Measurements from ENCODE around the gene RARRES1.

Gene RARRES1

DNA sequence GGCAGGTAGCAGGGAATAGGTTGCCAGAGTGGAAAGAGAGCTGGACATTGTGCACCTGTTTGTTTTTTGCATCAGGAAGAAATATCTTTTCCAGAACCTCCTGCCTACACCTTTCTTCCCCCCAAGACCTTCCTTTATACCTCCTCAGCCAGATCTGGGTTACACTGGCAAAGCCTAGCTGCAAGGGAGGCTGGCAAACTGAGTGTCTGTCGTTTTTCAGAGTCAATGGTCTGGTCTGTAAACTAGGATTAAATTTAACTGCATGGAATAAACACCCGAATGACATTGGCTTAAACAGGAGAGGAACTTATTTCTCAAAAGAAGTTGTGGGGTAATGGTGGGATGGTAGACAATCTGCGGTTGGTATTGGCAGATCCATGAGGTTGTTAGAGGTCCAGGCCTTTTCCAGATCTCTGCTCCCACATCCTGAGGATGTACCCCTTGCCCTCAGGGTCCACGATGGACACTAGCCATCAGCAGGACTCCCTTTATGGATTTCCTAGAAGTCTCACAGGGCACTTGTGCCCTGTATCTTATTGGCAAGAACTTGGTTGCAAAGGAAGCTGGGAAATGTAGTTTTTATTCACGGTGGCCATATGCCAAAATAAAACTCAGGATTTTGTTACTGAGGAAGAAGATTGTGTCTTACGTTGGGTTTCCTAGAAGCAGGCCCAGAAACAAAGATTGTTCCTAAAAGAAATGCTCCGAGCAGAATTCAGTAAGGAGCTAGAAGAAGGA lies 3.2 kb upstream of the RARRES1 start:
- DNase-seq (ENCODE audit: low read depth, low spot score) = no peak

DNA sequence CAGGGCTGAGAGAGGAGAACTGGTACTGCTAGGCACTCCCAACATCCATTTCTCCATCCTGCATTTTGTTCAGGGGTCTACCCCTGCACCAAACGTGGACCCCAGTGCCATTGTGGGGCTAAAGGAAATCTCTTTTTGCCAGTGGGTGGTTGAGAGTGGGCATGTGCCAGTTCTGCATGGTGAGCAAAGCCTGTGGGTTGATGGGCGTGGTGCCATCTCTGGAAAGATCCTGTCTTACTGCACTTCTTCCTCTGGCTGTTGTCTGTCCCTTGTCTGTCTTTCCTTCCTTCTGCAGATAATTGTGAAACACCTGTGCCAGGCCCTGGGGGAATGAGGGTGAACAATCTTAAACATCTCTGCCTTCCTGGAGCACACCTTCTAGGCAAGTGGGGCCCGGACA lies 1.4 kb upstream of the RARRES1 start:
- no peak for DNase-seq (ENCODE audit: low read depth, low spot score)

DNA sequence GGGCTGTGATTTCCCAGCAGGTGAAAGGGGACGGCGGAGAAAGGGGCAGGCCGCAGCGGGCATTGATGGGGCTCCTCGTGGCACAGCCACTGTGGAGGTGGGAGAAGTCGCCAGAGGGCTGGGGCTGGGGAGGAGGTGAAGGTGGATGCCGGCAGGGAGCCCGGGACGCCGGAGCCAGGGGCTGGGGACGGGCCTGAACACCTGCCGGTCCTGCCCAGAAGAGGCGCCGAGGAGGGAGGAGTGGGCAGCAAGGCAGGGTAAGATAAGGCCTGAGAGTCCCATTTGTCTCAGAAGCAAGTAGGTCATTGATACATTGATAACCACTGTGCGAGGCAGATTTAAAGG lies 571 bp upstream of the RARRES1 start:
- DNase-seq (ENCODE audit: low read depth, low spot score) = no peak

- no peak for DNase-seq (ENCODE audit: low read depth, low spot score)
These were observed 771 bp downstream of the RARRES1 start for GRCh38 chr3:158731486-158731885.

DNA sequence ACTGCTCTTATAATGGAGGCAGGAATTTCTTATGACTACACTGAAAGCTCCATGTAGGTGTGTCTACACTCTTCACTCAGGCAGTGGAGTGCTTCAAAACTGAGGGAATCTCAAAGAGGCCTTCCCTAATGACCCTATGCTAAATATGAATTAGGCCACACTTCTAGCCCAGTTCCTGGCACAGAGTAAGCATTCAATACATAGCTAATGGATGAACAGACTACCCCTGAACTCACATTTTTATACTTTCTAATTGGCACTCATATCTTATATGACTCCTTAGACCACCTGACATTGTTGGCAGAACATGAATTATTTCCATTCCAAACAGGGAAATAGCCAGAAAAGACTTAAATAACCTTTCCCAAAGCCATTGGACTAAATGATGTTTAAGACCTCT lies 3.4 kb downstream of the RARRES1 start:
- no peak for DNase-seq (ENCODE audit: low read depth, low spot score)

DNA sequence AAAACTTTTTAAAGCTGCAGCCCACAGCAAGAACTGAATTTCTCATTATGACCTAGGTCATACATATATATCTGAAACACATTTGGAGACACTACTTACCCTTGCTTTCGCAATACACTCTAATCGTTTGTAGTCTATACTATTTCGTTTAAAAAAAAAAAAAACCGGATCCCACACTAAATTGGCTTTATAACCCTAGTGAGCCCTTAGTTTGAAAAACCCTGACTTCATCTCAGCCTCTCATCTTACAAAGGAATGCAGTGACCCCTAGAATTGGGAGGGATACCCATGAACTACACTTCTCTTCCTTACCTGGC lies 4.2 kb downstream of the RARRES1 start:
- no peak for DNase-seq (ENCODE audit: low read depth, low spot score)

DNA sequence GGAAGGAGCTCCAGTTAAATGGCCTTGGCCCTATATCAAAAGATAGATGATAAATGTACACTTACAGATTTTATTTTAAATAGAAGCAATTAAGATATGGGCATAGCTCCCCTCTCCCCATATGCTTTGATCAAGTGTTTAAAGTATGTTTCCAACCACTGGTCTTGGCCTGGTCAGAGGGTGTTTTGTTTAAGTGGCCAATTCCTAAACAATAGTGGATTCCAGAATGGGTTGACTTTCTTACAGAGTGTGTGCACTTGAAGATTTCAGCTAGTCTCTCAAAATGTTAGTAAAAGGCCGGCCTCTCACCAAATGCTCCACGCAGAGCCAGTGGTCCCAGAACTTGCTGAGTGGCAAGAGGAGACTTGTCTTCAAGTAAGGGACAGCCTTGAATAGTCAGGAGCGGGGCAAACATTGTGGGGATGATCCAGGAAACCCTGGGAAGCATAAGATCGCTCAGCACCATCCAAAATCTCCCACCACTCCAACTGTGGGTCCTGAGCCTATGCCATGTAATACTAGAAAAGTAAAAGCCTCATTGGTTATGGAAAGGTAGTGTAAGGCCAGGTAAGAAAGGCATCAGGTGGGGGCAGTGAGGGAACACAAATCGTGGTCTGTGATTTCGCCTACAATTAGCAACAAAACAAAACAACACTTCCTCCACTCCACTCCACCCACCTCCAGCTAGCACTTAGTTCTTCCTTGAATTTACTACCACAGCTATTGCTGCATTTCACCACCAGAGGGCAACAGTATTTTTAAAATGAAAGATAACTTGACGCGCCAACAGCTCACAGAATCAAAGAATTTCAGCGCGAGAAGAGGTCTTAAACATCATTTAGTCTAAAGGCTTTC lies 4.8 kb downstream of the RARRES1 start:
- DNase-seq (ENCODE audit: low read depth, low spot score) = no peak

DNA sequence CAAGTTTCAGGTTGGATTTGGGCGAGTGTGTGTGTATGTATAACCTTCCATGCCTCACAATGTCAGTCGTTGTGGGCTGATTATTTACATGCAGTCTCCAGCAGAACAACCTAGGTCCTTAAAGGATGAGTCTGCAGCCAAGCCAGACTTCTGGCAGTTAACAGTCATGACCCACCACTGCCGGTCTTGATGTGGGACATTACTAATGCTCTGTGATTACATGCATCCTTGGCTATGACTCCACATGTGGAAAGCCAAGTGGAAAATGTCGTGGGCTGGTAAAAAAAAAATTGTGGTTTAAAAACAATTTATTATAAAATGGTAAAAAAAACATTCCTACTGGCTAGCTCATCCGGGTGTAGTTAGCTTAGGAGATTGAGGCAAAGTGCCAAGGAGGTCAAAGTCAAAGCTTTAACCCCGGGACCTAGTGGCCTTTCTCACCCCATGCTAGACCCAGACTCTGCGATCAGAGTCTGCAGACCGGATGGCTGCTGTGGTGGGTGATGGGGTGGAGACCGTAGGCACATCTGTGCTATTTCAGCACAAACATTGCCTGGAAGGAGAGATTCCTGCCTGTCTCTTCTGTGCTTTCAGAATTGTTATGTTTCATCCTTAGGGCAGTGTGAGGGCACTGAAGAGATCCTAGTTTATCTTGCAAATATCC lies 6.8 kb downstream of the RARRES1 start:
- no peak for DNase-seq (ENCODE audit: low read depth, low spot score)

DNA sequence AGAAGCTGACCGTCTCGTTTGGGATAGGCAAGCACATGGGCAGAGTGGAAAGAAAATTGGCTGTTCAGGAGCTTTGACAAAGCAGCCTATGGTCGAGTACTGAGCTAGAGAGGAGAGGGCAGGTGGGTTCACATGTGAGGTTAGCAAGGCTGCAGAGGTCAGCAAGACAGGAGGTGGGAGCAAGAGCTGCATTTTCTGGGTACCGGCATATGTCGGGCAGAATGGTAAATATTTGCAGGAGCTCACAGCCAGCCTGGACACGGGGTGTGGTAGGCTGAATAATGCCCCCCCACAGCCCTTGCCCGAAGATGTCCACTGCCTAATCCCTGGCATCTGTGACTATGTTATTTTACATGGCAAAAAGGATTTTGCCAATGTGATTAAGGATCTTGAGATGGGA lies 8.3 kb downstream of the RARRES1 start:
- DNase-seq (ENCODE audit: low read depth, low spot score) = no peak

DNA sequence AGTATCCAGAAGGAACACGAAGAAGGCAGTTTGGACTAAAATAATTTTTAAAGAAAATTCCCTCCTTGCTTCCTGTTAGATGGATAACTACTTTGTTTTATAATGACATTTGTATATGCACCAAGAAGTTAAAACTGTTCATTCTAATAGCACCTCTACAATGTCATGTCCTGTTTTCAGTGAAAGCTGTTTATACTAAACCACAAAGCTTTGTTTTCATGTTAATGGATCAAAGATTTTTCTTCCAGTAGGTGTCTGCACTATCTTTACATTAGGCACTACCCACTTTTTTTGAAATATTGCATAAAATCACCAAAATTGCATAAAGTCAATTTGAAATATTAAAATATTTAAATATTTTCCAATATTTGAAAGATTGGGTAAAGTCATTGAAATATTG lies 10.1 kb downstream of the RARRES1 start:
- DNase-seq (ENCODE audit: low read depth, low spot score) = no peak

DNA sequence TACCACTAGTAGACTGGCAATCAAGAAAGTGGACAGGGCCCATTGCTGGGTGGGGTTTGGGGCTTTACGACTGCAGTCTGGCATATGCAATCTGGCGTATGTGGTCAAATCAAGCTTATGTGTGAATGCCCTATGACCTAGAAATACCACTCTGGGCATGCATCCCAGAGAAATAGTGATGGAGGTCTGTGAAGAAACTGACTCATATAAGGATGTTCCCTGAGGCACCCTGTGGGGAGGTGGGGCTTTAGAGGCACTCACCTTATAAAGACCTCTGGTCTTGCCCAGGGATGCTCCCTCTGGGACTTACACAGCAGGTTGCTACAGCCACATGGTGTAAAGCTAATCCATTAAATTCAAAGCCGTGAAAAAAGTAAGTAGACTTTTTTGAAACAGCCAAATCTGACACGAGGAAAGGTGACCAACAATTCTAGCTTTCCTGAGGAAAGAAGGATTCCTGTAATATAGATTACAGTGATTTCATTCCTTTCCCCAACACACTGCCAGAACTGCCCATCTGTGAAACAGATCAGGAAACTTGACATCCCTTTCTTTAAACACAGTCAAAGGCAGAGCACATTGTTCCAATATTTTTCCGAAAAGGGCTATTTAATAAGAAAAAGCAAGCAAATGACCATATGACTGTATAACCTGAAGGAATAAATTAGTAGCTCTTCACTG lies 13.6 kb downstream of the RARRES1 start:
- no peak for DNase-seq (ENCODE audit: low read depth, low spot score)

DNA sequence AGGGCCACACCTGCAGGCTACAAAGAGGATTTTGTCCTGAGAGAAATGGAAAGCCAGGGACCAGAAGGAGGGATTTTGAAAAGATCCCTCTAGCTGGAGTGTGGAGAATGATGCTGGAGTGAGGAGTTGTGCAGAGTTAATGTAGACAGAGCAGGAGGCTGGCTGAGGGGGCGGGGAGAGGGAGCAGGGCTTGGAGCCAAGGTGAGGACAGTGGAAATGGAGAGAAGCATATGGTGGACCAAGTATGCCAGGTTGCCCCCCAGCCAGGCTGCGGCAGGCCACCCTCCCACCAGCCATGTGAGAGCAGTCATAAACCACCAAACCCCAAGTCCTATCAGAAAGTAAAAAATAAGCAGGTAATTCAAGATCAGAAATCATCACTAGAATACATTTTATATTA lies 14.7 kb downstream of the RARRES1 start:
- no peak for DNase-seq (ENCODE audit: low read depth, low spot score)

GRCh38 chr3:158713094-158713499 lies 19.2 kb downstream of the RARRES1 start:
- DNase-seq (ENCODE audit: low read depth, low spot score) = no peak

DNA sequence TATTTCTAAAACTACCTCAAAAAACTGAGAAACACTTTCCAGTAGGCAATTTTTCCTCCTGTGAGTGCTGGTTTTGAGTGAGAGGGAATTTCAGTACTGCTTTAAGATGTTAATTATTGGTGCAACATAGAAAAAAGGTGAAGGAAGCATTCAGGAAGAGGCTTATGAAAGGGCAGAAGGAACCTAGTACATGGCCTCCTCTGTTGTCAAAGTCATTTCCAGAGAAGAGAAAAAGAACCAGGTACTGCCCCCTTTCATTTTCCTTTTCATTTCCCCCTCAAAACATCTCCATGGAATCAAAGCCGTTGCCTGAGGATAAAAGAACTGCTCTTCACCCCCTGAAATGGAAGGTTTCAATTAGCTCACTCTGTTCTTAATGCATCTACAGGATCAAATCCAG lies 19.8 kb downstream of the RARRES1 start:
- no peak for DNase-seq (ENCODE audit: low read depth, low spot score)

- DNase-seq (ENCODE audit: low read depth, low spot score) = no peak
These were observed 20.4 kb downstream of the RARRES1 start for GRCh38 chr3:158711886-158712285.

- no peak for DNase-seq (ENCODE audit: low read depth, low spot score)
These were observed 21.7 kb downstream of the RARRES1 start for GRCh38 chr3:158710601-158711000.

- DNase-seq (ENCODE audit: low read depth, low spot score) = no peak
These were observed 22.6 kb downstream of the RARRES1 start for GRCh38 chr3:158709666-158710083.

DNA sequence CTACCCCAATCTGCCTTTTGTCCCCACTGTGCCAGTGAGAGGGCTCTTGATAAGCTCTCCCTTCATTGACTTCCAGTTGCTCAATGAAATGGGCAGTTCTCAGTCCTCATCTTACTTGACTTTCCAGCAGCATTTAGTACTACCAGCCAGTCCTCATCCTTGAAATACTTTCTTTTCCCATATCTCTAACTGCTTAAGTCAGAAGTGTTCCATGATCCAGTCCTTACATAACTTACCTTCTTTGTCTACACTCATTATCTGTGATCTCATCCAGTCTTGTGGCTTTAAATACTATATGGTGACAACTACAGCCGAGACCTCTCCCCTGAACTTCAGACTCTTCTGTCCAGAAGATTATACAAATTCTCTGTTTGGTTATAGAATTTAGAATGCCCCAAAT lies 28.7 kb downstream of the RARRES1 start:
- DNase-seq (ENCODE audit: low read depth, low spot score) = no peak

GRCh38 chr3:158702815-158703481 lies 29.3 kb downstream of the RARRES1 start:
- no peak for DNase-seq (ENCODE audit: low read depth, low spot score)

- DNase-seq (ENCODE audit: low read depth, low spot score) = no peak
These were observed 30.7 kb downstream of the RARRES1 start for GRCh38 chr3:158701420-158702065.

- DNase-seq (ENCODE audit: low read depth, low spot score) = no peak
These were observed 31.7 kb downstream of the RARRES1 start for GRCh38 chr3:158700559-158700958.
